Airway epithelial cell (primary cell): ENCODE measurements around the gene EXOC6B. TPM values are rescaled to one million over a fixed set of nuclear protein-coding genes. Genes with fewer than 3 reads are reported as not detected.

Source experiments
- total RNA-seq: library from RNA; depleted of rRNA; stranded (reverse); fragments of >200 nt; gene quantifications from 2 replicates; pipeline ENCODE4 v1.2.3, GENCODE V29; 2015

Gene EXOC6B
- 16.8 and 23.4 TPM in 2 replicates for total RNA-seq

DNA sequence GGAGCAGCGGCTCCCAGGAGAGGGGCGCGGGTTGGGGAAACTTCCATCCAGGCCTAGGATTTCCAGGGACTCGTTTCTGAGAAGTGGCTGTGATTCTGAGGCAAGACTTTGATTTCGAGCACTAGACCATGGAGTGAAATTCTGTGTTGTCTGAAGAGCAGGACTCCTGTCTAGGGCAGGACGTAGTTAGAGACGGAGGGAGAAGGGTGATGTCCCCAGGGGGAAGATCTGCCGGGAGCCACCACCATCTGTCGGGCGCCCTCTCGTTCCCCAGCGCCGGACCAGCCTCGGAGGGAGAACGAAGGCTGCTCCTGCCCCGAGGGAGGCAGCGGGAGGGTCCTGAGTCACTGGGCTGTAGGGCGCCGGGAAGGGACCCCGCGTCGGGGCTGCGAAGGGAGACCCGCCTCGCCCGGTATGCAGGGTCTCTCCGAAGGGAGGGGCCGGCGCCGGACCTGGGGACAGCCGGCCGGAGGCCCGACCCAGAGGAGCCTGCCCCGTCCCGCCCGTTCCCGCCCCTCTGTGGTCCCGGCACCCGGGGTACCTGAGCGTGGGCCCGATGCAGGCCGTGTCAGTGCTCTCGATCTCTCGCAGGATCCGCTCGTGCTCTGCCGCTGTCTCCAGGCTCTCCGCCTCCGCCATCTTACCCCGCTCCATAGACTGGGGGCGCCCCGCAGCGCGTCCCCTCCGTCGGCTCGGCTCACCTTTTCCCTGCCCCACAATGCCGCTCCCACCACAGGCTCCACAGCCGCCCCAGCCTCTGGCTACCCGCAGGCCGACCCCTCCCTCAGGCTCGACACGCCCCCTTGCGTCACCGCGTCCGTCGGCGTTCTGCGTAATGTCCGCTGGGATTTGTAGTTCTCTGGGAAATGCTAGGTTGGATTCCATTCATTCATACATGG, at the start of gene EXOC6B:
EXOC6B (minus strand) TSS at position 777 of the 899 bp plus-strand sequence.

DNA sequence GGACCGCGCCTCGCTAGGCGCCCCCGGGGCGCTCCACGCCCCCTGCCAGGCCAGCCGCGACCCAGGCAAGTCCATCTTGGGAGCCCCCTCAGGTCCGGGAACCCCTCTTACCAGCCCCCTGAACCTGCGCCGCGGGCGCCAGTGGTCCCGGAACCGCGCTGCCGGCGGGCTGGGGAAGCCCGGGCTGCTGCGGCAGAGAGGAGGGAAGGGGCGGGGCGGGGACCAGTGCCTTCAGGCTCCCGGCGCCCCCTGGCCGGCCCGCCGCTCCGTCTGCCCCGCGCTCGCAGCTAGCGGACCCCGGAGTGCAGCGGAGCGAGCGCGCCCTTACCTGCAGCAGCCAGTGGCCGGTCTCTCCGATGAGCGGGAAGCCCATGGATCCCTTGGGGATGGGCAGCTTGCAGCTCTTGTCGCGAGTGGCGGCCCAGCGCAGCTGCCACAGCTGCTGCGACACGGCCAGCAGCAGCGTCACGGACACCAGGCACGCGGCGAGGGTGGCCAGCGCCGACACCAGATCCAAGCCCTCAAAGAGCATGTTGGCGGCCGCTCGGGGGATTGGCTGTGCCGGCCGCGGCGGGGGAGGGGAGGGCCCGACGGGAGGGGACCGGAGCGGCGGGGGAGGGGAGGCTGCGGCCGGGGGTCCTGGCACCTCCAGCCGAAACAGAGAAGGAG, 678.4 kb downstream of the EXOC6B start, which contains the start of gene CYP26B1:
CYP26B1 (minus strand) TSS at position 560 of the 669 bp plus-strand sequence; CDS start at position 532, 28 bp downstream.

Other genes with a start within 250 kb of the EXOC6B start
- gene SPR, start 61.4 kb upstream of the EXOC6B start, total RNA-seq: 25.8 and 26.3 TPM in 2 replicates
- not detected in 2 replicates for gene EMX1, start 91.5 kb upstream of the EXOC6B start, total RNA-seq
- gene SFXN5, start 245.7 kb upstream of the EXOC6B start, total RNA-seq: 5.2 and 7.6 TPM in 2 replicates